ENCODE results near the gene KPNA2.
"Not testable (repeated sequence)": the region's sequence is repeated elsewhere in the genome, so short reads cannot be mapped to it uniquely, and the experiment has no call there.

Gene KPNA2

DNA sequence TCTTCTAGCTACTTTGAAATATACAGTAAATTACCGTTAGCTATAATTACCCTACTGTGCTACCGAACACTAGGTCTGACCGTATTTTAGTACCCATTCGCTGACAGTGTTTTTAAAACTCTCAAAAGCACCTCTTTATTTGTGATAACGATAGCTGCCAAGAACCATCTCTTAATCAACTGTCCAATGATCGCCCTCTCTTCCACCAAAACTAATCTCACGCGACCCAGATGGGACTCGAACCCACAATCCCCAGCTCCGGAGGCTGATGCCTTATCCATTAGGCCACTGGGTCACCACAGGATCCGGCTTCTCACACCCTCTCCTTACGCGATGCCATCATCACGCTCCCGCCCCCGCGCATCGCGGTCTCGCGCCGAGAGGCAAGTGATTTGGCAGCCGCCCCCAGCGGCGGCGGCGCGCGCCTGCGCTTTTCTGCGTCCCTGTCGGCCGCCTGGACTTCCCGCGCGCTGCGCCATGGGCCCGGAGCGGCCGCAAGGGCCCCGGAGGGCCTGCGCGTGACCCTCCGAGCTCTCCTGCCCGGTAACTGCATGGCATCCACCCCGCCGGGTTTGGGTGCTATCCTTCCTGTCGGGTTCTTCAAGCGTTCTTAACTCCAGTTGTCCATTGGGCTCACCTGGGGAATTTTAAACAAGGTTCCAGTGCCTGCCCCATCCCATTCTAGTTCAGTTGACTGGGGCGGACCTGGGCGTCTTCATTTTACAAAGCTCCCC, 15.7 kb upstream of the KPNA2 start:
- DNase-seq (ENCODE audit: low read depth in 2 of 2) = peak; percentile 93 to 96

DNA sequence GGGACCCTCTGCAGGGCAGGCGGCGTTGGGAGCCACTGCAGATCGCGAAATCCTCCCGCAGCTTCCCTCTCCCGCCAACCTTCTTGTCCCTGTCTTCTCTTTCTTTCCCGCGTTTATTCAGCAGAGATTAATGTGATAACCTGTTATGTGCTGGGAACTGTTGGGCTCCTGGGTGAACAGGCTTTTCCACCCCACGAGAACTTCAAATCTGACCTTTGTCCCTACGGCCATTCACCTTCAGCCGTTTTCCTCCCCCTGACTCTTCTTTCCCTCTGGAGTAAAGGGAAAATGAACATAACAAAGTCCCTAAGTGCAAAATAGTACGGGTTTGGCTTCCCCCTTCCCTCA, 15.2 kb upstream of the KPNA2 start:
- DNase-seq (ENCODE audit: low read depth in 2 of 2) = no peak

DNA sequence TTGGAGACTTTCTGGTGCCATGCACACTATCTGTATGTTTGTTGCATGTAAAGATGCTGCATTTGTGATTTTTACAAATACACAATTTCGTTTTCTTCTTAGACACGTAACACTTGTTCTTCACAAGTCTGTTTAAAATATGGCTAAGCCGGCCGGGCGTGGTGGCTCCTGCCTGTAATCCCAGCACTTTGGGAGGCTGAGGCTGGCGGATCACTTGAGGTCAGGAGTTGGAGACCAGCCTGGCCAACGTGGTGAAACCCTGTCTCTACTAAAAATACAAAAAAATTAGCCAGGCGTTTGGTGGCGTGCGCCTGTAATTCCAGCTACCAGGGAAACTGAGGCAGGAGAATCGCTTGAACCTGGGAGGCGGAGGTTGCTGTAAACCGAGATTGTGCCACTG, 14.7 kb upstream of the KPNA2 start:
- DNase-seq (ENCODE audit: low read depth in 2 of 2) = not testable (repeated sequence)

- no peak for DNase-seq (ENCODE audit: low read depth in 2 of 2)
Observed at GRCh38 chr17:68021963-68022362, 13.6 kb upstream of the KPNA2 start.

- DNase-seq (ENCODE audit: low read depth in 2 of 2) = not testable (repeated sequence)
Observed at GRCh38 chr17:68022547-68022946, 13.0 kb upstream of the KPNA2 start.

DNA sequence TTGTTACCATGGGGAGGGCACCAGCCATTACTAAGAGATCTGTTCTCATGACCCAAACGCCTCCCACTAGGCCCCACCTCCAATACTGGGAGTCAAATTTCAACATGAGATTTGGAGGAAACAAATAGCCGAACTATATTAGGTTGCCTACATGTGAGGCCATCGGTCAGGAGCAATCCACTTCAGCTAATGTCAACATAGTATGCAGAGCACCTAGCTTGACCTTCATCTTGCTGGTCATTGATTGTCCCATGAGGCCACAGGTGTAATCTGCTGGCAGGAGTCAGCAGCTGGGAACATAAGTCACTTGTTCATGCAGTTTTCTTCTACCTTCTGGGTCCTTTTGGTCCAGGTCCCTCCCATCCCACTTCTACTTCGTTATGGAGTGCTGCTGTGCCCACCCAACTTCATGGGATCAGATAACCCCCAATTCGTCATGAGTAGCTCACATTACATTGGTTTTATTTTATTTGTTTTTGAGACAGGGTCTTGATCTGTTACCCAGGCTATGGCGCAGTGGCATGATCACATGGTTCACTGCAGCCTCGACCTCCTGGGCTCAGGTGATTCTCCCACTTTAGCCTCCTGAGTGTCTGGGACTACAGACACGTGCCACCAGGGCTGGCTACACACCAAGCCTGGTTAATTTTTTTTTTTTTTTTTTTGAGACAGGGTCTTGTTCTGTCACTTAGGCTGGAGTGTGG, 5.9 kb upstream of the KPNA2 start:
- no peak for DNase-seq (ENCODE audit: low read depth in 2 of 2)

GRCh38 chr17:68033636-68034451, 1.7 kb upstream of the KPNA2 start:
- DNase-seq (ENCODE audit: low read depth in 2 of 2) = no peak

GRCh38 chr17:68034452-68034776, 1.1 kb upstream of the KPNA2 start:
- no peak for DNase-seq (ENCODE audit: low read depth in 2 of 2)

GRCh38 chr17:68035131-68035522, 408 bp upstream of the KPNA2 start:
- DNase-seq (ENCODE audit: low read depth in 2 of 2) = peak; percentile 65 to 83

DNA sequence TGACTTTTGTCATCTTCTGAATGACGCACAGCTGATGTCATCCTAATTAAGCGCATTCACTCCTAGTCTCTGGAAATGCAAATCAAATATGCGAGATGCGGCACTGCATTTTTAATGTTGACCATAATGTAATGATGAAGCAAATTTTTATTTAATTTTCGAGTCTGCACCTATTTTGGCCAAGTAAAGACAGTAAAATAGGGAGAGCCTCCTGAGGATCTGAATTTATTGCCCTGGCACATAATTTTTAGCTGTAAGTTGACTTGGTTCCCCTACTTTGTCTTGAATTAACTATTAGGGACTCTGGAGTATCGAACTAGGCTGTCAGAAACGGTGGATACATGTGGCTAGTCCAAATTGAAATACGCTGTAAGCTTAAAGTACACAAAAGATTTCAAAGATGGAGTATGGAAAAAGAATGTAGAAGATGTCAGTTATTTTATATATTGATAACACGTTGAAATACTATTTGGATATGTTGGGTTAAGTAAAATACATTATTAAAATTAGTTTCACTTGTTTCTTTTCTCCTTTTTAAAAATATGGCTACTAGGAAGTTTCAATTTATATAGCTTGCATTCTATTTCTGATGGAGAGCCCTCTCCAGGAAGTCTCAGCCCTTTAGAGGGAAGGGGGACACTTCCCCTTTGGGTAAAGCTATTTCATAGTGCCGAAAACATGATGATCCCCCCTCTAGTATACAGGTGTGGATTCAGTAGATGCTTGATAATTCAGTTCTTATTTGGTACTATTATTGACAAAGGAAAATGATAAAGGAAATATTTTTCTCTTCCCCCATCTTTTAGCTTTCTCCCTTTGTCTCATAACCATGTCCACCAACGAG, 991 bp downstream of the KPNA2 start:
- no peak for DNase-seq (ENCODE audit: low read depth in 2 of 2)

- DNase-seq (ENCODE audit: low read depth in 2 of 2) = no peak
Observed at GRCh38 chr17:68047153-68047846, 11.8 kb downstream of the KPNA2 start.

DNA sequence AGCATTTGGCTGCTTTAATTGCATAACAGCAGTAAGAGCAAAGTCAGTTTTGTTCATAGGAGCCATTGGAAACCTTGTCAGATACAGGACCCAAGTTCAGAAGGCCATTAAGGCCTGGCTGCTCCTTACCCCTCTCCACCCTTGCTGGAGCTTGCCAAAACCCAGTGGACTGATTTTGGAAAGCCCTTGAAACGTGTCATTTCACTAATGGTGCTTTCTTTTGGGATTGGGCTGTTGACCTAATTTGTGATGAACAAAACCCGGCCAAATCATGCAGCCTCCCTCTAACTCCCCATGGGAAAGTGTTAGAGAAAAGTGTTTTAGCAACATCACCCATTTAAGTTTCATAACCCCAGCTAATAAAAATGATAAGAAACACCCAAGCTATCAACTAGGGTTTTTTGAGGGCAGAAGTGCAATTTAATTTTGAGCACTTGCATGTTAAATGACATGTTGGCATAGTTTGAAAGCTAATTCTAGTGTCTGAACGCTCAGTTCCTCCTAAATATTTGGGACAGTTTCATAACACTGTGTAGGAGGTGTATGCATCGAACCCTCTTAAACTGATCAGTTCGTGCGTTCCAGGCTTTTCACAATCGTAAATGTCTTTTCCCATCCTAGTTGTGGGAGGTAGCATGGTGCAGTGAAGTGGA, 12.5 kb downstream of the KPNA2 start:
- DNase-seq (ENCODE audit: low read depth in 2 of 2) = not testable (repeated sequence)

DNA sequence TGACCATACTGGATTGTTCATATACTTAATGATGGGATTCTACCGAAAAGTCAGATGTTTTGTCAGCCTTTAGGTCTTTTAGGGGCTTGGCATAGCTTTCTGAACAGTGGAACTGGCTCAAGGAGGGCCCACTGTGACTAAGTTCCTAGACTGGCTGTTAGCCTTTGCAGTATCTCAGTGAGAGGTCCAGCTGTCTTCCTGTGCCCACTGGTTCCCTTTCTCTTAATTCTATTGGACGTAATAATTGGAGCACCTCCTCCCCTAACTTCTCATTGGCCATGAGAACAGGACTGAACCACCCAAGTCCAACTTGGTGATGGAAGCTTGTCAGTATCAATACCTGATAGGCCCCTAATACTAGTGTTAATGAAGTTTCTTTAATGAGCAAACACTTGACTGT, 13.5 kb downstream of the KPNA2 start:
- no peak for DNase-seq (ENCODE audit: low read depth in 2 of 2)

DNA sequence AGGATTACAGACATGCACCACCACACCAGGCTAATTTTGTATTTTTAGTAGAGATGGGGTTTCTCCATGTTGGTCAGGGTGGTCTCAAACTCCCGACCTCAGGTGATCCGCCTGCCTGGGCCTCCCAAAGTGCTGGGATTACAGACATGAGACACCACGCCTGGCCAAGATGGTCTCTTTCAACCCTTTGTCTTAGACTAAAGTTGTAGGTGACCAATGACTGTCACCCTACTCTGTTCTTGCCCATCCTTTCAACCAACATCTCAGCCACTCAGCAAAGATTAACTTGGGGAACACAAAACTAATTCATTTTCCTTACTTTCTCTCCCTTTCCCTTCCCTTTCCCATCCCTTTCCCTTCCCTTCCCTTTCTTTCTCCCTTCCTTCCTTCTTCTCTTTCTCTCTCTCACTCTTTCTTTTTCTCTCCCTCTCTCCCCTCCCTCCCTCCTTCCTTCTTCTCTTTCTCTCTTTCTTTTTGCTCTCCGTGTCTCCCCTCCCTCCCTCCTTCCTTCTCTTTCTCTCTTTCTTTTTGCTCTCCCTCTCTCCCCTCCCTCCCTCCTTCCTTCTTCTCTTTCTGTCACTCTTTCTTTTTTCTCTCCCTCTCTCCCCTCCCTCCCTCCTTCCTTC, 14.4 kb downstream of the KPNA2 start:
- not testable (repeated sequence) for DNase-seq (ENCODE audit: low read depth in 2 of 2)

DNA sequence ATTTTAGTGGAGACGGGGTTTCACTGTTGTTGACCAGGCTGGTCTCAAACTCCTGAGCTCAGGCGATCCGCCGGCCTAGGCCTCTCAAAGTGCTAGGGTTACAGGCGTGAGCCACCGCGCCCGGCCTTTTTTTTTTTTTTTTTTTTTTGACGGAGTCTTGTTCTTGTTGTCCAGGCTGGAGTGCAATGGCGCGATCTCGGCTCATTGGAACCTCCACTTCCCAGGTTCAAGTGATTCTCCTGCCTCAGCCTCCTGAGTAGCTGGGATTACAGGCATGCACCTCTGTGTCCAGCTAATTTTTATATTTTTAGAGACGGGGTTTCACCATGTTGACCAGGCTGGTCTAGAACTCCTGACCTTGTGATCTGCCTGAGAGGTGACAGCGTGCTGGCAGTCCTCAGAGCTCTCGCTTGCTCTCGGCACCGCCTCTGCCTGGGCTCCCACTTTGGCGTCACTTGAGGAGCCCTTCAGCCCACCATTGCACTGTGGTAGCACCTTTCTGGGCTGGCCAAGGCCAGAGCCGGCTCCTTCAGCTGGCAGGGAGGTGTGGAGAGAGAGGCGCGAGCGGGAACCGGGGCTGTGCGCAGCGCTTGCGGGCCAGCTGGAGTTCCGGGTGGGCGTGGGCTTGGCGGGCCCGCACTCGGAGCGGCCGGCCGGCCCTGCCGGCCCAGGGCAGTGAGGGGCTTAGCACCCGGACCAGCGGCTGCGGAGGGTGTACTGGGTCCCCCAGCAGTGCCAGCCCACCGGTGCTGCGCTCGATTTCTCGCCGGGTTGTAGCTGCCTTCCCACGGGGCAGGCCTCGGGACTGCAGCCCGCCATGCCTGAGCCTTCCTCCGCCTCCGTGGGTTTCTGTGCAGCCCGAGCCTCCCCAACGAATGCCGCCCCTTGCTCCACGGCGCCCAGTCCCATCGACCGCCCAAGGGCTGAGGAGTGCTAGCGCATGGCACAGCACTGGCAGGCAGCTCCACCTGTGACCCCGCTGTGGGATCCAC, 16.1 kb downstream of the KPNA2 start:
- not testable (repeated sequence) for DNase-seq (ENCODE audit: low read depth in 2 of 2)

DNA sequence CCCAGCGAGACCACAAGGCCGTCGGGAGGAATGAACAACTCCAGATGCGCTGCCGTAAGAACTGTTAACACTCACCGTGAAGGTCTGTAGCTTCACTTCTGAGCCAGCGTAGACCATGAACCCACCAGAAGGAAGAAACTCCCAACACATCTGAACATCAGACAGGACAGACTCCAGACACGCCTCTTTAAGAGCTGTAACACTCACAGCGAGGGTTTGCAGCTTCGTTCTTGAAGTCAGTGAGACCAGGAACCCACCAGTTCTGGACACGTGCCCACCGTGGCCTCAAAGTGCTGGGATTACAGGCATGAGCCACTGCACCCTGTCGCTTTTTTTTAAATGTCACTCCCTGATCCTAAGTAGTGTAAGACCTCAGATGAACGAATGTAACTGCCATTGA, 17.3 kb downstream of the KPNA2 start:
- no peak for DNase-seq (ENCODE audit: low read depth in 2 of 2)

DNA sequence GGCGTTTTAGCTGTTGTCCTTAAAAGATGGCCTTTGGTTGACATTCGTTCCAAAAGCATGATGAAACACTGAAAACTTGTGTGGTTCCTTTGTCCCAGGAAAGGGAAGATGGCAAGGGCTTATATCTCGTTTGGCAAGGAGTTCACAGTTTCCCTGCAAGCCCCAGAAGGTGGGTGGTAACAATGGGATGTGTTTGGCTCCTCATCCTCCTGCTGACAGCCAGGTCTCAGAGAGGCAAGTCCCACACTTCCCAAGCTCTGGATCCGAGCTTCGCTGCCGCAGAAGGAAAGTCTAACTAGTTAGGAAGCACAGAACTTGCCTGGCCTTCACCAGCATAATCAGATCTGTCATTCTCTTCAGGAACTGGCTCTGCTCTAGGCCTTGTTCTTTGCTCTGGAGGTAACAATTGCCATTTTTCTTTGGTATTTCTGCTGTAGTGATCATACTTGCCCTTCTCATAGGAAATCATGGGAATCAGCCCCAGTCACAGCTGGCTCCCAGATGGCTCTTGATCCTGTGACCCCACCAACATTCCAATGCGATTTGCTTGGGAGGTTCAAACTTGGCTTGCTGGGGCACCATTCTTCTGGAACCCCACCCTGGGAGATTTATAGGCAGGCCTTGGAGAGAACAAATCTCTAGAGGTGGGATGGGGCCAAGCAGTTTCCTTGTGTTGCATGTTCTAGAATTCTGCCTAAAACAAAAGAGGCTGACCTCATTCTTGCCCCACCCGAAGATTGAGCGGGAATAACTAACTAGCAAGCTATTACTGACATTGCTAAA, 17.9 kb downstream of the KPNA2 start:
- DNase-seq (ENCODE audit: low read depth in 2 of 2) = no peak

GRCh38 chr17:68054296-68054900, 18.9 kb downstream of the KPNA2 start:
- no peak for DNase-seq (ENCODE audit: low read depth in 2 of 2)

Measured in stimulated activated CD8-positive, alpha-beta memory T cell treated with anti-CD3 and anti-CD28 coated beads, Interleukin-2, amount 100 ng/mL, for 1 hour (primary cell).